DMS153 treated with DMSO at 0.1 percent for 48 hours (cell line): ENCODE data around the gene ULK1.

Experiments used
- DNase-seq: peaks from one replicate; lab custom pipeline; 2025; ENCODE audit not compliant: unreplicated experiment; lab: John Stamatoyannopoulos, UW

Gene ULK1

GRCh38 chr12:131907379-131908091, 13.1 kb downstream of the ULK1 start:
- DNase-seq: no peak

DNA sequence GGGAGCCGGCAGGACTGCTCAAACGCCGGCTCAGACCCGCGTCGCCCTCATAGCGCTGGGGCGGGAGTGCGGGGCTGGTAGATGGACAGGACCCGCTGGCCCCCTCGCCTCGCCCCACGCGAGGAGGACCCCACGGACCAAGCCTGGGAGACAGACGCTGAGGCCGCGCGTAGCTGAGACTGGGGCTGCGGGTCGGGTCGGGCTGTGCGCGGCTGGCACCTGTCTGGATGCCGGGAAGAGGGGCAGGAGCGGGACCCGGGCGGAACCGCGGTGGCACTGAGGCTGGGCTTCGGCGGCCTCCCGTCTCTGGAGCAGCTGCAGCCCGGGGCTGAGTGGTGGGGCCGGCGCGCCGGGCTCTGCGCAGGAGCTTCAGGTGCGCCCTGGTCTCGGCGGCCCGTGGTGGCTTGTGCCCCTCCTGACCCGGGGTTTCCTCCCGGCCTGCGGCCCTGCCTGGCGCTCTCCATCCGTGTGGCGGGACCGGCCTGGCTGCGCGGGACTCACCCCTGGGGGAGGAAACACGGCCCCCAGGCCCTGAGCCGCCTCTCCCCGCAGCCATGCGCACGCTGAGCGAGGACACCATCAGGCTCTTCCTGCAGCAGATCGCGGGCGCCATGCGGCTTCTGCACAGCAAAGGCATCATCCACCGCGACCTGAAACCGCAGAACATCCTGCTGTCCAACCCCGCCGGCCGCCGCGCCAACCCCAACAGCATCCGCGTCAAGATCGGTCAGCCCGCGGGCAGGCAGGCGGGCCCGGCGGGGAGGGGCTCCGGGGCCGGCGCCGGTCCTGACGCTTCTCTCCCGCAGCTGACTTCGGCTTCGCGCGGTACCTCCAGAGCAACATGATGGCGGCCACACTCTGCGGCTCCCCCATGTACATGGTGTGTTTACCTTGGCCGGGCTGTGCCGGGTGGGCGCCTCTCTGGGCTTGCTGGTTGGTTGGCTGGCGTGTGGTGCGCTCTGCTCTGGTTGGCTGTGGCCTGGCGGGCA, 14.0 kb downstream of the ULK1 start:
- no peak for DNase-seq

DNA sequence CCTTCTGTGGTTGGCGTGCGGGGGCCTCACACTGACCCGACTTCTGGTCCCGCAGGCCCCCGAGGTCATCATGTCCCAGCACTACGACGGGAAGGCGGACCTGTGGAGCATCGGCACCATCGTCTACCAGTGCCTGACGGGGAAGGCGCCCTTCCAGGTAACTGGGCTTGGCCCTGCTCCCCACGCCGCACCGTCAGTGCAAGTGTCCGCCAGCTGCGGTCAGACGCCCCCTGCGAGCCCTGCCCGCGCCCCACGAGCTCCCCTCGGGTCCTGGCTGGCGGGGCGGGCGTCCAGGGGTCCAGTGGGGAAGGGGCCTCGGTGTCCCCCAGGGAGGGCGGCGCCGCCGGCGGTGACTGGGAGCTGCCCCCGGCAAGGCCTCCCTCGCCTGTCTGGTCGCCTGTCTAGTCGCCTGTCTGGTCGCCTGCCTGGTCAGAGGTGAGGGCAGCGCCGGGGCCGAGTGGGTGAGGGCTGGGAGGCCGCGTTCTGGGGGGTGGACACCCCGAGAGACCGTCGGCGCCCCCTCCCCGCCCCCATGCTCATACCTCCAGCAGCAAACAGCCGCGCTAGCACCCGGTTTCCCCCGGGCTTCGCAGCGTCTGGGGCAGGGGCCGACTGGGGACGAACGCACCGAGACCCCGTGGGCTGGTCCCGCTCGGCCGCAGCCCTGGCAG, 14.8 kb downstream of the ULK1 start:
- DNase-seq: no peak

DNA sequence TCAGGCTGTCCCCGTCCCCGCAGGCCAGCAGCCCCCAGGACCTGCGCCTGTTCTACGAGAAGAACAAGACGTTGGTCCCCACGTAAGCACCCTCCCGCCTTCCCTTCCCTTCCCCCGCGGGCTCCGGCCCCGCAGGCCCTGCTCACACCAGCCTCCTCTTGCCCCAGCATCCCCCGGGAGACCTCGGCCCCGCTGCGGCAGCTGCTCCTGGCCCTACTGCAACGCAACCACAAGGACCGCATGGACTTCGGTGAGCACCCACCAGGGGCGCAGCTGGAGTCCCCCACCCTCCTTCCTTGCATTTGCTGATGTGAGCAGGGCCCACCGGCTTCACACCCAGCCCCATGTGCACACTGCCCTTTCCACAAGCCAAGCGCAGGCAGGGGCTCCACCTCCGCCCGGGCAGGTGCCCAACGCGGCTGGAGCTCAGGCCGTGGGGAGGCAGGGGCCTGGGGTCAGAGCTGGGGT, 15.4 kb downstream of the ULK1 start:
- no peak for DNase-seq

DNA sequence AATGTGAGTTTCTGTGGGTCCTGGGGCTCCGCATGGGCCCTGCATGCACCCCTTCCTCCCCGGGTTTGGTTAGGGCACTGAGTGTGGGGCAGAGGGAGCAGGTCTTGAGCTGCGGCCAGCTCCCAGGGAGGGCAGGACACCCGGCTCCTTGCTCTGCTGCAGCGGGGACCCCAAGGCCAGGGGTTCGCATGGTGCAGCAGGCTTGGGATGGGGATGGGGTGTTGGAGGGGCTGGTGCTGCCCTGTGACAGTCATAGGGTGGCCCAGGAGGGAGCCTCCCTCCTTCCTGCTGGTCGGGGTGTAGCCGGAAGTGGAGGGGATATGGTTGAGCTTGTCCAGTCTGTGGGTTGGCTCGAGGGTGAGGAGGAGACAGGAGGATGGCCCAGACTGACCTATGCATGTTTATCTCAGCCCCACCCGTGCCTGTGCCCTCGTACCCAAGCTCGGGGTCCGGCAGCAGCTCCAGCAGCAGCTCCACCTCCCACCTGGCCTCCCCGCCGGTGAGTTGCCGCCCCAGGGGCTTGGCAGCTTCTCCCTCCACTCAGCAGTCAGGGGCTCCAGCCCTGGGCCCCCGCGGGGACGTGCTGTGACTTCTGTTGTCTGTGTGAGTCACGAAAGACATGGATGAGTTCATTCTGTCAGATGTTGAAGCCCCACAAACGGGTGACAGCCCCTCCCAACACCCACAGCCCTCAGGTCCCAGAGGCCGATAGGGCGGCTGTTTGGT, 16.0 kb downstream of the ULK1 start:
- DNase-seq: no peak

GRCh38 chr12:131911028-131911650, 16.7 kb downstream of the ULK1 start:
- no peak for DNase-seq

- no peak for DNase-seq
These were observed 17.5 kb downstream of the ULK1 start for GRCh38 chr12:131911851-131912477.

DNA sequence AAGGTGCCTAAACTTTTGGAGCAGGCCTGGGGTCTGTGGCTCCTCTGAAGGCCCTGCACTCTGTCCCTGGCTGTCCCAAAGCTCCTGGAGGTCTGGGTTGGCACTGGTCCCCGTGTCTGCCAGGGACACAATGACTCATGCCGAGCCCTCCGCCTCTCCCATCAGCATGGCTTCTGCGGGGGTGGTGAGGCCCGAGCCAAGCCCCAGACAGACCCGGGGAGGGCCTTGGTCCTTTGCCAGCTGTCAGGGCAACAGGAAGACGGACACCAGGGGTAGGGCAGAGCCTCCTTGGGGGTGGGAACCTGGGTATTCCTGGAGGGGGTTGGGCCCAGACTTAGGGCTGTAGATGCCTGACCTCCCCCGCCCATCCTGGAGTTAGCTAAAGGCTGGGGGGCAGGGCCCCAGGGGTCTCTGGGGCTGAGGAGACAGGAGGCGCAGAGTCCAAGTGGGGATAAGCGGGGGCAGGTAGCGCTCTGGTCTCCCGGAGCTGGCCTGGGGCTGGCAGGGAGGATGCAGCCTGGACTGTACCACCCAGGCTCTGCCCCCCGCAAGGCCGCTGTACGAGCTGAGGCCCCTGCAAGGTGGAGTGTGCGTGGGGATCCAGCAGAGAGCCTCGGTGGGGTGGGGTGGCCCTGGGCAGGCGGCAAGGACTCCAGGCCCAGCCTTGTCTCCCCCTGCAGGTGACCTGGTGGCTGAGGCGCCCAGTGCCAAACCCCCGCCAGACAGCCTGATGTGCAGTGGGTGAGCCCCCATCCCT, 18.3 kb downstream of the ULK1 start:
- no peak for DNase-seq

- DNase-seq: no peak
These were observed 19.2 kb downstream of the ULK1 start for GRCh38 chr12:131913666-131914065.

DNA sequence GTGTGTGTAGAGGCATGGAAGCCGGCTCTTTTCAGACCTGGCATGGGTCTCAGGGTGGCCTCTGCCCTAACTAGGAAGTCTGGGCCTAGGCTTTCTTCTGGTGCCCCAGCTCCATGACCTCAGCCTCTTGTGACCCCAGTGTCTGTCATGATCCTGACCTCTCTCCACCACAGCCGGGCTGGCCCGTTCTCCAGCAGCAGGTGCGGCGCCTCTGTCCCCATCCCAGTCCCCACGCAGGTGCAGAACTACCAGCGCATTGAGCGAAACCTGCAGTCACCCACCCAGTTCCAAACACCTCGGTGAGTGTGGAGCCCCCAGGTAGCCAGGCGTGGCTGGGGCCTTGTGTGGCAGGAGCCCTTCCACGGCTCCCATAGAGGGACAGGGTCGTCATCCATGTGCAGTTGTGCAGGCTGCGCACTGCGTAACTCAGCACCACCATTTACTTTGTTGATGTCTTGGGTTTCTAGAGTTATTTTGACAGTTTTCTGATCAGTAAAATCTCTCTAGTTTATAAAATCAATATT, 19.8 kb downstream of the ULK1 start:
- DNase-seq: no peak

DNA sequence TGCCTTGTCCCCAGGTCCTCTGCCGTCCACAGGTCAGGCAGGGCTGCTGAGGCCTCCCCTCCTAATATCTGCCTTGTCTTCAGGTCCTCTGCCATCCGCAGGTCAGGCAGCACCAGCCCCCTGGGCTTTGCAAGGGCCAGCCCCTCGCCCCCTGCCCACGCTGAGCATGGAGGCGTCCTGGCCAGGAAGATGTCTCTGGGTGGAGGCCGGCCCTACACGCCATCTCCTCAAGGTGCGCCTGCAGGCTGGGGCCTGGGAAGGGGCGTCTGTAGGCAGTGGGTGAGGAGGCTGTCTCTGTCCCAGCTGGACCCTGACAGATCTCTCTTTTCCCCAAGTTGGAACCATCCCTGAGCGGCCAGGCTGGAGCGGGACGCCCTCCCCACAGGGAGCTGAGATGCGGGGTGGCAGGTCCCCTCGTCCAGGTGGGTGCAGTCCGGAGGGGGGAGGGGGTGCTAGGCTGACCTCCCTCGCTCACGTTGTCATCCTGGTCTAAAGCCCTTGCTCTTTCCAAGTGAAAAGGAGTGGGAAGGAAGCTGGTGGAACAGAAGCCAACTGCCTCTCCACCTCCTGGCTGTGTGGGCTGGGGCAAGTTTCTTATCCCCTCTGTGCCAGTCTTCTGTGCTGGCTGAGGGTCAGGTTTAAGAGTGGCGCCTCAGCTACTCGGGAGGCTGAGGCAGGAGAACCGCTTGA, 20.7 kb downstream of the ULK1 start:
- no peak for DNase-seq

- DNase-seq: no peak
These were observed 21.4 kb downstream of the ULK1 start for GRCh38 chr12:131915823-131916222.

DNA sequence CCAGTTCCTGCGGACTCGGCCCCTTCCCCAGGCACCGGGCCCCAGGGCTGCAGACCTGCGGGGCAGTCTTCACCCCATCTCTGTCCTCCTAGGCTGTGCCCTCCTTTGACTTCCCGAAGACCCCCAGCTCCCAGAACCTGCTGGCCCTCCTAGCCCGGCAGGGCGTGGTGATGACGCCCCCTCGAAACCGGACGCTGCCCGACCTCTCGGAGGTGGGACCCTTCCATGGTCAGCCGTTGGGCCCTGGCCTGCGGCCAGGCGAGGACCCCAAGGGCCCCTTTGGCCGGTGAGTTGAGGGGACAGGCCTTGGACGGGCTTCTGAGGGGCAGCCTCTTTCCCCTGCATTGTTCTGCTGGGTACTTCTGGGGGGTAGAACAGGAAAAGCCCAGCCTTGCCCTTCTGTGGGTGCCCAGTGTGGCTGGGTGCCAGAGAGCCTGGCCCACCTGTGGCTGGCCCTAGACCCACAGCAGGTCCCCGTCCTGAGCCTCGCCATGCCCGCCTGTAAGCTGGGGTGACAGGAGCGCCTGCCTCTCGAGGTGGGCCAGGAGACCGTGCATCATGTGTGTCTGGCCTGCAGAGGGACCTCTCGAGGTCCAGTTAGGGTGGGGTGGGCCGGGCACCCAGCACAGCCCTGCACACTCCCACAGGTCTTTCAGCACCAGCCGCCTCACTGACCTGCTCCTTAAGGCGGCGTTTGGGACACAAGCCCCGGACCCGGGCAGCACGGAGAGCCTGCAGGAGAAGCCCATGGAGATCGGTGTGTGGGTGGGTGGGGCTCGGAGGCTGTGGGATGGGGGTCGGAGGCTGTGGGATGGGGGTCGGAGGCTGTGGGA, 22.1 kb downstream of the ULK1 start:
- no peak for DNase-seq

DNA sequence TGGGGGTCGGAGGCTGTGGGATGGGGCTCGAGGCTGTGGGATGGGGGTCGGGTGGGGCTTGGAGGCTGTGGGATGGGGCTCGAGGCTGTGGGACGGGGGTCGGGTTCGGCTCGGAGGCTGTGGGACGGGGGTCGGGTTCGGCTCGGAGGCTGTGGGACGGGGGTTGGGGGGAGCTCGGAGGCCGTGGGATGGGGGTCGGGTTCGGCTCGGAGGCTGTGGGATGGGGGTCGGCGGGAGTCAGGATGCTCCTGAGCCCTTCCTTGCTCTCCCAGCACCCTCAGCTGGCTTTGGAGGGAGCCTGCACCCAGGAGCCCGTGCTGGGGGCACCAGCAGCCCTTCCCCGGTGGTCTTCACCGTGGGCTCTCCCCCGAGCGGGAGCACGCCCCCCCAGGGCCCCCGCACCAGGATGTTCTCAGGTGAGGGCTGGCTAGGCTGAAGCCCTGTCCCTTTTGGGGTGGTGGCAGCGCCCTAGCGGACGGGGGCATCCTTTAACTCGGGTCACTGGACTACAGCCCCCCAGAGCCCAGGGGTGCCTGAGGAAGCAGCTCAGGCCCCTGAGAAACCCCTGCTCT, 22.8 kb downstream of the ULK1 start:
- DNase-seq: no peak

GRCh38 chr12:131917711-131918306, 23.4 kb downstream of the ULK1 start:
- DNase-seq: no peak

GRCh38 chr12:131918311-131919050, 24.1 kb downstream of the ULK1 start:
- DNase-seq: no peak
